HepG2 (cell line): ENCODE data around the gene CBLB. TPM values are rescaled to one million over a fixed set of nuclear protein-coding genes. Genes with fewer than 3 reads are reported as not detected.

Source experiments
- ATAC-seq: fragments of 200-7000 bp; cut with Tn5 transposase; 3 replicates; pipeline ENCODE4 v1.9.1; 2020; ENCODE audit warnings: mild to moderate bottlenecking, moderate library complexity
- BruUV-seq: library from RNA; stranded (reverse); fragments of 400-500 nt; replicated peaks from 2 replicates; lab custom pipeline; 2021; lab: Mats Ljungman, UMichigan
- CTCF ChIA-PET: fragments of 300-600 bp; formaldehyde crosslinking; extraction: SDS; loops from one replicate; lab custom pipeline; 2021; ENCODE audit warnings: low total read pairs, inconsistent platforms, low intra/inter-chr PET ratio; lab: Yijun Ruan, JAX
- POLR2A ChIA-PET: fragments of 350-600 bp; sonication (Branson Sonifier 250); formaldehyde crosslinking; loops from one replicate; lab custom pipeline; 2020; ENCODE audit warnings: antibody characterized with exemption, inconsistent platforms; lab: Yijun Ruan, JAX
- DNase-seq: peaks from one replicate; pipeline ENCODE4 v3.0.0-alpha.2; 2015; ENCODE audit warnings: low spot score
- FAIRE-seq: peaks from 3 replicates; lab custom pipeline; 2011; peaks lifted over from hg19 to GRCh38; lab: Jason Lieb, UNC
- H2AFZ ChIP-seq: one replicate; pipeline ENCODE4 v1.6.1; 2011; ENCODE audit warnings: low read length, inconsistent platforms
- H3K27ac ChIP-seq: fragments of 300-600 bp; 3 replicates; pipeline ENCODE4 v1.8.0; 2011; ENCODE audit warnings: mixed run types, mild to moderate bottlenecking, mixed read lengths, low read length, inconsistent platforms; ENCODE audit not compliant: insufficient read depth; ENCODE audit errors: extremely low read length
- H3K27me3 ChIP-seq, 2 experiments: fragments of 200-600 bp in 1 of 2; 2 replicates in 1 of 2; 3 replicates in 1 of 2; pipeline versions ENCODE4 v1.6.0 to v1.8.0; 2011; ENCODE audit warnings: low read length in 2 of 2, mild to moderate bottlenecking in 2 of 2, moderate library complexity in 2 of 2, inconsistent platforms in 1 of 2; ENCODE audit not compliant: insufficient read depth in 2 of 2, control insufficient read depth in 1 of 2
- H3K36me3 ChIP-seq, 2 experiments: fragments of 200-600 bp in 1 of 2; replicated peaks in 1 of 2; 2 replicates in 1 of 2; 3 replicates in 1 of 2; pipeline versions ENCODE4 v1.5.1 to v1.8.0; 2011; ENCODE audit warnings: low read length in 2 of 2, inconsistent platforms in 1 of 2; ENCODE audit not compliant: insufficient read depth in 2 of 2, control insufficient read depth in 1 of 2
- H3K4me1 ChIP-seq: 2 replicates; pipeline ENCODE4 v1.5.1; 2012; ENCODE audit warnings: low read length, inconsistent platforms; ENCODE audit not compliant: insufficient read depth
- H3K4me2 ChIP-seq: 2 replicates; pipeline ENCODE4 v1.6.0; 2011; ENCODE audit warnings: low read depth, low read length, inconsistent platforms
- H3K4me3 ChIP-seq, 3 experiments: fragments of 200-600 bp in 1 of 3; sonication (generic), shearing (Covaris generic) in 1 of 3; replicated peaks in 1 of 3; 2 replicates each; pipeline ENCODE4 v1.5.1; 2011 to 2016; ENCODE audit warnings: low read length in 3 of 3, inconsistent platforms in 2 of 3, low read depth in 2 of 3, mild to moderate bottlenecking in 2 of 3, control low read depth in 1 of 3, mixed read lengths in 1 of 3; ENCODE audit not compliant: insufficient read depth in 1 of 3
- H3K79me2 ChIP-seq: one replicate; pipeline ENCODE4 v1.6.1; 2011; ENCODE audit warnings: low read length, inconsistent platforms; ENCODE audit not compliant: insufficient read depth
- H3K9ac ChIP-seq: 2 replicates; pipeline ENCODE4 v1.6.0; 2011; ENCODE audit warnings: mild to moderate bottlenecking, low read depth, low read length, inconsistent platforms; ENCODE audit not compliant: insufficient read depth
- H3K9me3 ChIP-seq: 2 replicates; pipeline ENCODE4 v1.5.1; 2012; ENCODE audit warnings: mild to moderate bottlenecking, low read length
- H4K20me1 ChIP-seq: 2 replicates; pipeline ENCODE4 v1.6.0; 2011; ENCODE audit warnings: inconsistent platforms, mild to moderate bottlenecking, low read length, moderate library complexity; ENCODE audit not compliant: insufficient read depth
- KDM6A ChIP-seq: IDR thresholded peaks from 2 replicates; pipeline ENCODE4 v1.6.1; 2016; ENCODE audit warnings: low read depth
- RCOR2 ChIP-seq: IDR thresholded peaks from 2 replicates; pipeline ENCODE4 v1.6.1; 2016; ENCODE audit warnings: missing biosample characterization, missing genetic modification reagents
- SKIL ChIP-seq: sonication (generic); formaldehyde crosslinking; IDR thresholded peaks from 2 replicates; pipeline ENCODE4 v1.8.0; 2022; ENCODE audit warnings: missing genetic modification reagents, mild to moderate bottlenecking, moderate library complexity, borderline replicate concordance
- TFDP1 ChIP-seq: IDR thresholded peaks from 2 replicates; pipeline ENCODE4 v1.6.1; 2016; ENCODE audit warnings: missing compliant biosample characterization, missing genetic modification reagents, borderline replicate concordance
- ZFYVE20 ChIP-seq: sonication (generic); formaldehyde crosslinking; IDR thresholded peaks from 2 replicates; pipeline ENCODE4 v1.8.0; 2023; ENCODE audit warnings: low read depth, mild to moderate bottlenecking, moderate library complexity, missing genetic modification reagents, borderline replicate concordance
- in situ Hi-C: cut with HindIII; loops from 2 replicates; pipeline ENCODE4 v1.10.0; 2017; ENCODE audit warnings: low pct_unique_long_range_greater_than_20kb; ENCODE audit not compliant: extremely low pct_ligation_motif_present
- intact Hi-C: fragments of 100-400 bp; cut with micrococcal nuclease; formaldehyde crosslinking; loops from one replicate; pipeline ENCODE4 v1.10.0; 2022; ENCODE audit not compliant: unreplicated experiment
- polyA plus RNA-seq, 8 experiments: library from polyadenylated mRNA; depleted of rRNA in 3 of 8; stranded (reverse) in 7 of 8; unstranded in 1 of 8; fragments of >200 nt; fragmentation: Illumina TruSeq in 4 of 8; extraction: Trizol in 4 of 8; gene quantifications; 2 replicates each; pipeline versions ENCODE4 v1.2.1 to v1.2.3, GENCODE V29; 2011 to 2016; ENCODE audit warnings: low read depth in 4 of 8, missing spikeins in 1 of 8, mixed read lengths in 1 of 8; ENCODE audit not compliant: insufficient read depth in 1 of 8
- total RNA-seq, 5 experiments: library from RNA; depleted of rRNA; stranded (reverse); fragments of >200 nt; fragmentation: Illumina TruSeq; extraction: Trizol; gene quantifications; 2 replicates each; pipeline ENCODE4 v1.2.3, GENCODE V29; 2016; ENCODE audit warnings: low read depth in 1 of 5
- TF ChIP-seq, protein P1 (sequence below), 2 experiments: sonication (generic) in 1 of 2; formaldehyde crosslinking in 1 of 2; IDR thresholded peaks; 2 replicates each; pipeline versions ENCODE4 v1.4.0 to v1.6.1; 2018 to 2020; ENCODE audit warnings: missing genetic modification reagents in 2 of 2, borderline replicate concordance in 1 of 2, low read depth in 1 of 2, mild to moderate bottlenecking in 1 of 2, missing biosample characterization in 1 of 2

Gene CBLB
- total and polyA plus RNA-seq, 2 of the 13 experiments (the other 11 are each of a cell fraction or from before 2014, with no cell fraction given): 9.8 to 16.4 TPM

- Histone ChIP-seq H3K9me3 (no peaks in the 10 kb centered on the region), H3K9ac (no peak overlapping the region), H3K4me1 (peaks cover 9% of the 10 kb centered on the region), H4K20me1 (peaks cover 12% of the 10 kb centered on the region; the same call in 1 of the 2 replicates), H2AFZ (no peak overlapping the region), H3K4me2 (no peak overlapping the region), H3K27me3 (no peaks in the 10 kb centered on the region; a peak in 1 of 5 replicates), H3K4me3 (no peak overlapping the region), H3K27ac (no peak overlapping the region), H3K79me2 (no peaks in the 10 kb centered on the region), H3K36me3 (no peaks in the 10 kb centered on the region; a peak in 1 of 5 replicates)
- ChIA-PET CTCF (no interaction called here), POLR2A (no interaction called here)
- FAIRE-seq (no peak), ATAC-seq (no peak), DNase-seq (no peak)
- TF ChIP-seq TFDP1 (no peak), KDM6A (no peak), ZFYVE20 (CRISPR knock-in tag) (no peak), SKIL (no peak), RCOR2 (CRISPR knock-in tag) (no peak)
- TF ChIP-seq, protein P1, sequence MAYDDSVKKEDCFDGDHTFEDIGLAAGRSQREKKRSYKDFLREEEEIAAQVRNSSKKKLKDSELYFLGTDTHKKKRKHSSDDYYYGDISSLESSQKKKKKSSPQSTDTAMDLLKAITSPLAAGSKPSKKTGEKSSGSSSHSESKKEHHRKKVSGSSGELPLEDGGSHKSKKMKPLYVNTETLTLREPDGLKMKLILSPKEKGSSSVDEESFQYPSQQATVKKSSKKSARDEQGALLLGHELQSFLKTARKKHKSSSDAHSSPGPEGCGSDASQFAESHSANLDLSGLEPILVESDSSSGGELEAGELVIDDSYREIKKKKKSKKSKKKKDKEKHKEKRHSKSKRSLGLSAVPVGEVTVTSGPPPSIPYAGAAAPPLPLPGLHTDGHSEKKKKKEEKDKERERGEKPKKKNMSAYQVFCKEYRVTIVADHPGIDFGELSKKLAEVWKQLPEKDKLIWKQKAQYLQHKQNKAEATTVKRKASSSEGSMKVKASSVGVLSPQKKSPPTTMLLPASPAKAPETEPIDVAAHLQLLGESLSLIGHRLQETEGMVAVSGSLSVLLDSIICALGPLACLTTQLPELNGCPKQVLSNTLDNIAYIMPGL (CRISPR knock-in tag; IDR thresholded peaks at IDR 0.05; ENCODE audit: borderline replicate concordance in 1 of 2, low read depth in 1 of 2): no peak
- no TSS peak for BruUV-seq
- intact Hi-C loops (no loop called here), in situ Hi-C loops (no loop called here)
These were observed 85.2 kb downstream of the CBLB start for GRCh38 chr3:105783631-105784030.
